ENCODE measurements around the gene CNBP.

GRCh38 chr3:129211772-129212171 lies 28.1 kb upstream of the CNBP start:
- TF ChIP-seq POLR2A (IDR thresholded peaks at IDR 0.05; ENCODE audit: low read depth, low read length) (no peak), EZH2 (IDR thresholded peaks at IDR 0.05; ENCODE audit: borderline replicate concordance, low read depth, low read length, severe bottlenecking) (no peak)
- TF ChIP-seq, protein P1, sequence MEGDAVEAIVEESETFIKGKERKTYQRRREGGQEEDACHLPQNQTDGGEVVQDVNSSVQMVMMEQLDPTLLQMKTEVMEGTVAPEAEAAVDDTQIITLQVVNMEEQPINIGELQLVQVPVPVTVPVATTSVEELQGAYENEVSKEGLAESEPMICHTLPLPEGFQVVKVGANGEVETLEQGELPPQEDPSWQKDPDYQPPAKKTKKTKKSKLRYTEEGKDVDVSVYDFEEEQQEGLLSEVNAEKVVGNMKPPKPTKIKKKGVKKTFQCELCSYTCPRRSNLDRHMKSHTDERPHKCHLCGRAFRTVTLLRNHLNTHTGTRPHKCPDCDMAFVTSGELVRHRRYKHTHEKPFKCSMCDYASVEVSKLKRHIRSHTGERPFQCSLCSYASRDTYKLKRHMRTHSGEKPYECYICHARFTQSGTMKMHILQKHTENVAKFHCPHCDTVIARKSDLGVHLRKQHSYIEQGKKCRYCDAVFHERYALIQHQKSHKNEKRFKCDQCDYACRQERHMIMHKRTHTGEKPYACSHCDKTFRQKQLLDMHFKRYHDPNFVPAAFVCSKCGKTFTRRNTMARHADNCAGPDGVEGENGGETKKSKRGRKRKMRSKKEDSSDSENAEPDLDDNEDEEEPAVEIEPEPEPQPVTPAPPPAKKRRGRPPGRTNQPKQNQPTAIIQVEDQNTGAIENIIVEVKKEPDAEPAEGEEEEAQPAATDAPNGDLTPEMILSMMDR (IDR thresholded peaks at IDR 0.05; ENCODE audit: extremely low read depth in 1 of 2, insufficient read depth in 1 of 2, low read depth in 1 of 2, low read length in 2 of 2): no peak

Data from endothelial cell of umbilical vein (primary cell).